Right lung (tissue), 5 donors: ENCODE measurements around the gene PDE4B. TPM values are rescaled to one million over a fixed set of nuclear protein-coding genes. Genes with fewer than 3 reads are reported as not detected.
A peak's percentile ranks its signal among the peaks of the same experiment; 100 is the strongest.

Experiments used
- DNase-seq, 2 donors: peaks; one replicate each; pipeline ENCODE4 v3.0.0-alpha.2; 2013
- polyA plus RNA-seq, 5 donors: library from polyadenylated mRNA; unstranded; fragments of 120-200 nt; gene quantifications; one replicate each; pipeline versions ENCODE4 v1.2.1 to v1.2.3, GENCODE V29; 2013; ENCODE audit warnings: inconsistent platforms in 1 of 5, low replicate concordance in 1 of 5; ENCODE audit not compliant: insufficient read length in 5 of 5, insufficient read depth in 1 of 5

Gene PDE4B
- polyA plus RNA-seq, 5 donors: 15.4 to 45.9 (median 20.2) TPM

DNA sequence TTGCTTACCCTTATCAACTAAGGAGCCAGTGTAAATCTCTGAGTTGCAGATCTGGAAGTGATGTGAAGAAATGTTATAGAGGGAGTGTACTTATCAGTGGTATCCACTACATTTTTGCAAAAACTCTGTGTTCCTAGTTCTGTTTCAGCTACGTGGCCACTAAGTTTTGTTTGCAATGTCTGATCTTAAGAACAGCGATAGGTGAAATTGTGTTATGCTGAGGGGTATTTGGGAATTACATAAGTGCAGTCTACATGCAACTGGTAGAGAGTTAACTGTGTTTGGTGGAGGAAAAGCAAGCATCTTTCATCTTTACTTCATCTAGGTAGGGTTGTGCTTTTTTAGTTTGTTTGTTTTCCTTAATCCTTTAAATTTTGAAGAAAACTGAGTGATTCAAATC lies 542.4 kb downstream of the PDE4B start:
- no peak for DNase-seq

DNA sequence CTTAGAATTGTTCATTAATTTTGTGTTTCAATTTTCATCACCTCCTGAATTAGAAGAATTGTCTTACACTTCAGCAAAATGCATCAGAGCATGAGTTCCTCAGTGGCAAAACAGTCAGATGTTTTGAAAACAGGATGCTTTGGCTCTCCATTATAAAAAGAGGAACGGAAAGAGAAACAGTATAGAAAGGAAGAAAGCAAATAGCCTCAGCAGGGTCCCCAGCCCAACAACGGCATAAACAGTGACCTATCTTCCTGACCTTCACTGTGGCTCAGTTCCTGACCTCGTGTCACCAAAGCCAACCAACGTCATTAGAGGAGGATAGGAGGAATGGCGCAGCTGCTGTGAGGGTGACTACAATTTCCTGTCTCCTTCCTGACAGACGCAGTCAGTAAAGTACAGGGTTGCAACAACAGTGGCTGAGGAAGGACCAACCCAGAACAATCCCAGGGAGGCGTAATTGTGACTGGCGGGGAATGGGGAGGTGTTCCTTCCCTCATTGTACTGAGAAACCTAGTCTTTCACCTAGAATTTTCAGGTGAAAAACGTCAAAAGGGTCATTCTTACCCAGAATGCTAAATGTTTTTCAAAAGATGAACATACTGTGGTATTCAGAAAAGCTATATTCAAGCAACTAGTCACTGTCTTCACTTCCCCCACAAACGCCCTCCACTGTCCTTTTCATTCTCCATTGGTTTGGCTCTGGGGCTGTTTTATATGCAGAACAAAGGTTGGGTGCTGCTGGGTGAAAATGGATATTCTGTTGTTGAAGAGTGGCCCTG lies 543.4 kb downstream of the PDE4B start:
- no peak for DNase-seq

DNA sequence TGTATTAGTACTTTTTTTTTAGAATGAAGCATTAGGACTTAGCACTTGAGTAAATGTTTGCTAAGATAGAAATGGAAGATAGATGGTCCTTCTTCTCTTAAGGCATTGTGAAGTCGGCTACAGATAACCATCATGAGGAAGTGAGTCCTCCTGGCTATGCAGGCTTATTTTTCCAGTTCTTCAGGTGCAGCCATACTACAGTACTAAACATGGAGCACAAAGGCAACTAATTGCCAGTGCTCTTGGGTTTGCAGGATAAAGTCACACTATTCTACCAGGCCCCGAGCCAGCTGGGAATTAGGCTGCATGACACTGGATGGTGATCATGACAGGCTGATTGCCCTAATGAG lies 543.9 kb downstream of the PDE4B start:
- DNase-seq: no peak

DNA sequence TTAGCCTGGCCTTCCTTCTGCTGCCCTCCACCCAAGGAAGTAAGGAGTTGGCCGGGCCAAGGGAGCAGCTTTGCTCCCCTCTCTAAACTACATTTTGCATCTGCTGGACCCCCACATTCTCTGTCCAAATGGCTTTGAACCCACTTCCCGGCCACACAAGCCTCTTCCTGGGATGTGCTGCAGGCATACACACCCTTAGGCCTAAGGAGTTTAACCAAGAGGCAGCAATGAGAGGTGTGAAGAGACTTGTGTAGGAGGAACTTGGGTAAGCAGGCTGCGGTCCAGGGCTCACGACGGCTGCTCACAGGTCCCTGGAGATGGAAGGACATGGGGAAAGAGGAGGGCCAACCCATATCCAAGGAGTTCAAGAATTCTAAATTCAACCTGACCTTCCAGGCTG lies 544.6 kb downstream of the PDE4B start:
- DNase-seq: no peak

DNA sequence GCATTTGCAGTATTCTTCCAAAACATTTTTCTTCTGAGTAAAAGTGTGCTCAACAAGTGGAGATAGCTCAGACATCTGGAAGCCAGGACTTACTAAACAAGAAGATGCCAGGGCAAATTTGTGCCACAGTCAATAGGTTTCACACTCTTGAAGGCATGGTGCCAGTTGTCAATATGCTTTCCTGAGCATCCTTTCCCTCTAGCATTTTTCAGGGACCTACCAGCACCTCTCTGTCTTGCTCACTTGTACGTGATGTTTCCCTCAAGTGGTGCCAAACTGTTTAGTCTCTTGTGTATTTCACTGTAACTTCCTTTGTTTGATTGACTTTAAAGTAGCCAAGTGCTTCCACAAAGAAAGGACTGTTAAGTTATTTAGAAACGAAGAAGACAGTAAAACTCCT lies 547.2 kb downstream of the PDE4B start:
- no peak for DNase-seq

DNA sequence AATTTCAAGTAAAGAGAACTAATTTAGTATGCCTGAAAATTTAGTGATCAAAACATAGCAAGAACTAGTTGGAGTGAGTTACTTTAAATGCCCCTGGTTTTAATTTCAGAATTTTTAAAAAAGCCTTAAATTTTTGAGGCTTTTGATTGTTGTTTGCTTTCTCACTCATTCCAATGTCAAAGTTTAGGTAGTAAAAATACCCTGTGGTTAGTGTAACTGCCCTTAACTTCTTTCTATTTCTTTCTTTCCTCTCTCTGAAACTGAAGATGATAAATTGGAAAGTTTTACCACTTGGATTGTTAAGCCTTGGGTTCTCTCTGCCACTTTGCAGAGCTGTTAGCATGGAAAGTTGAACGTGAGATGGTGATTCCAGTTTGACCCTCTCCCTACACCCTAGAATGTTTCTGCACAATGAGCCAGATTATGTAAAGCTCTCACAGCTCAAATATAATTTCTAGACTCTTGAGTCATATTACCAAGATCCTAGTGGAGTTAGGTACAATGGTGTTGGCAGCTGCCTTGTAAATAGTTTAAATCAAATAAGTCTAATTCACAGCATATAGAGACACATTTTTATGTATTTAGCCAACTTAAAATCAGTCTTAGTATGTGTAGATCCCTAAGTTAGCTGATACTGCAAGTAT lies 548.9 kb downstream of the PDE4B start:
- no peak for DNase-seq

DNA sequence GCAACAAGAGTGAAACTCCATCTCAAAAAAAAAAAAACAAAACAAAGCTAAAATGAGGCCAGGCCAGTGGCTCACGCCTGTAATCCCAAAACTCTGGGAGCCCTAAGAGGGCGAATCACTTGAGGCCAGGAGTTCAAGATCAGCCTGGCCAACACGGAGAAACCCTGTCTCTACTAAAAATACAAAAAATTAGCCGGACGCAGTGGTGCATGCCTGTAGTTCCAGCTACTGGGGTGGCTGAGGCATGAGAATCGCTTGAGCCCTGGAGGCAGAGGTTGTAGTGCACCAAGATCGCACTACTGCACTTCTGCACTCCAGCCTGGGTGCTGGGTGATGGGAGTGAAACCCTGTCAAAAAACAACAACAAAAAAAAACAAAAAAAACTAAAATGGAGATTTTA lies 550.0 kb downstream of the PDE4B start:
- DNase-seq: no peak

DNA sequence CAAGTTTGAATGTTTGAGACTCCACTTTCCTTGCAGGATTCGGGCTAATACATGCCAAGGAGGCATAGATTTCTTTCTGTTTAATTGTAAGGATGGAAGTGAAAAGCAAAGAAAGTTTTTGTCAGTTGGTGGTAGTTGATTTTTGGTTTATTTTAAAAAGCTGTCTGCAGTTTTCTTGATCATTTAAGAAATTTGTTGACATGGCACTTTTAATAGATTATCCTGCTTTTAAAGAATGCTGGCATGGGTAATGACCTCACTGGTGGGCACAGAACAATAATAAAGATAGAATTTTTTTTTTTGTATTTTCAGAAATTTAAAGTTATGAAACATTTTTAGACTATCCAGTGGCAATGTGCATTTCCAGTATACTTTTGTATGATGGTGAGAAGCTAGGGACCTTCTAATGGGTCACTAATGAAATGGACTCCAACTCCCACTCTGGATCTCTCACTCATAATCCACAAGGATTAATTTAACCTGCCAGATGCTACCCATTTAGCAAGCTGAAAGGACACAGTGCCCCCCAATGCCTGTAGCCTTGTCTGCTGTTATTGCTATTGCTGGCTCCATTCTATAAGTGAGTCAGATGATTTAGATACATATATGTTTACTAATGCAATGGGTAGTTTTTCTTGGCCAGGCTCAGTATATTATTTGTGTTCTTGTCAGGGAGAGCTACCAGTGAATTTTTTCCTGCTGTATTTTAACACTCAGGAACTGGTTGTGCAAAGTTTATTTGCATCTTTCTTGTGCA lies 551.1 kb downstream of the PDE4B start:
- DNase-seq: no peak

DNA sequence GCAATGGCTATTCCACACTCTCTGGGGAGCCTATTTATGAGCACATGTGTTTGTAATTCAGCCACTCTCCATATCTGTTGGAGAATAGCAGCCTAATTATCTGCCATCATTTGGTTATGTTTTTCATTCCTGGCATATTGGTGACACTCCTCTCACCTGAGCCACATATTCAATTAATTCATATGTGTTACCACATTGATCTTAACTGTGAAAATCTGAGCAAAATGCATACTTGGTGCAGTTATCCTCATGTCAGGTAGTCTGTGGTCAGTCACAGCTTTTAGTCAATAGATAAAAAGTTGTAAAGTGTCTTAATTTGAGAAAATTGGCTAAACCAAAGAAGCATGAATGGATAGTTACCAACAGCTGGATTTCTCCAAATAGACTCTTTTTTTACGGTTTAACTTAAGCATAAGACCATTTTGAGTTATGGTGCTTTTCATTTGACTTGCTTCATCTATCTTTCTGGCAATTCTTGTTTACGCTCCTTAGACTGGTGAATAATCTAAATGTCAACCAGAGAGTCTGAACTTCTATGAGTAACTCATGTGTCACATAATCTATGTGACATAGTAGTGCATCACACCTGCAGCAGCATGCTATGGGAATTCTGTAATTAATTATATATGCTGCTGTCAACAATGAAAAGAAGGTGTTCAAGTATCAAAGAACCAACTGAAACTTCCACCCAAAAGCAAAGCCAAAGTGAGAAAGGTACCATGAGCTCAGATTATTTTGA lies 553.5 kb downstream of the PDE4B start:
- DNase-seq: no peak

DNA sequence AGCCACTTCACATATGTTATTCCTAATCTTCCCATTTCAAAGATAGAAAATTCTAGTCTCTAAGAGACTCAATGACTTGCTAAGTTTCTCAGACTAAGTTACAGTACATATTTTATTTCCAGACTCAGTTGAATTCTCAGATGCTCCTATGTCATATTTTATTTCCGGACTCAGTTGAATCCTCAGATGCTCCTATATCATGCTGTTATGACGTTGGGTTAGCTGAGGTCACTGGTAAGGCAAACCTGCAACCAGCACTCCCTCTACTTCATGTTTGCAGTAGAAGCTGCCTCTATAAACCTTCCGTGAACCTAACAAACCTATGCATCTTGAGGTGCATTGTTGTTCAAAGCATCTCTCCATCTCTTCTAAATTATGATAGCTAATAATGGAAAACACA lies 554.2 kb downstream of the PDE4B start:
- DNase-seq: no peak

DNA sequence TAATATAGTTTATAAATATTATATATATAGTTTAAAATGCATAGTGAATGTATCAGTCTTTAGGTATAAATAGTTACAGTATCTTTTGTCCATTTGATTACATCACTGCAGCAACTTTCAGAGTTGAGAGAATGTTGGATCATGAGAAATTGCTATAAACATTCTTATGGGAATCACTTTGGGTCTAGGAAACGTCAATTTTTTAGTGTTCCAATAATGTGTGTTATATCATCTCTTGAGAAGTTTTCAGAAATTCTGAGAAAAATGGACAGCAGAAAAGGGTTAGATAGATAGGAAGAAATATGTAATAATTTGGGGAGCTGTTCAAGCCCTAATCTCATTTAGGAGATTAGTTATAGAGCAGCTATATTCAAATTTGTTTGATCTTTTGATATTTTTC lies 556.1 kb downstream of the PDE4B start:
- no peak for DNase-seq

DNA sequence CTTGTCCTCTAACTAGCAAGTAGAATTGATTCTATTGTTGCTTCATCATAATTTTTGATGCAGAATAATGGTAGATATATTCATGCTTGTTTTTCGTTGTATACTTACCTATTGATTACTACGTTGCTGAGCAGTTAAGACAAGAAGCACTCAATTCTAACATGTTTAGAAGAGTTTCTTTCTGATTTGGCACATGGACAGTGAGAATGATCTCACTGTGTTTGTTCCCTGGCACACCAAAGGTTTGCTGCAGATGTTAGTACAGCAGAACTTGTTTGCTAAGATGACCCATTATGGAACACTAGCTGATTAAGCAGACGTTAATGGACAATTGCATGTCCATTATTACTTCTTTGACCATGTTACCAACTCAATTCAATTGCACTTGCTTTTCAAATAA lies 556.5 kb downstream of the PDE4B start:
- DNase-seq: no peak

DNA sequence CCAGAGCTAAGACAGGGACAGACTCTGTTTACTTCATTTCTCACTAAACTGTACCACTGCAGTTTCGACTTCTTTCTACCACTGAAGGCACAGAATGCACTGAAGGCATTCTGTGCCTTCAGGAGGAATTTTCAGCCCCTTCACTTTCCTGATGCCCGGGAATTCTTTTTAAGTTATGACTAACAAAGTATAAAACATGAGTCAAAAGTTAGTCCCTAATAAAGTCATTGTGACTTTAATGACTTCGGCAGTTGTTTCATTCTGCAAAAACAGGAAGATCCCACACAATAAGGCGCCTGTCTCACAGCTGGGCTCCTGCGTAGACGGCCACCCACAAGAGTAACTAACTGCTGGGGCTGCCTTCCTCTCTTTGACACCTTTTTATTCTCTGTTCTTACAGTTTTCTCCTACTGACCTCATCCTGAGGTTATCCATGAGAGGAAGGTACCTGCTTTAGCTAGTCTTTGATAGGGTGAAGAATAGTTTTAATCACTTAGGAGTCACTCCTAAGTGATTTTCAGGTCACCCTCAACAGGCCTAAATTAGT lies 557.4 kb downstream of the PDE4B start:
- no peak for DNase-seq

DNA sequence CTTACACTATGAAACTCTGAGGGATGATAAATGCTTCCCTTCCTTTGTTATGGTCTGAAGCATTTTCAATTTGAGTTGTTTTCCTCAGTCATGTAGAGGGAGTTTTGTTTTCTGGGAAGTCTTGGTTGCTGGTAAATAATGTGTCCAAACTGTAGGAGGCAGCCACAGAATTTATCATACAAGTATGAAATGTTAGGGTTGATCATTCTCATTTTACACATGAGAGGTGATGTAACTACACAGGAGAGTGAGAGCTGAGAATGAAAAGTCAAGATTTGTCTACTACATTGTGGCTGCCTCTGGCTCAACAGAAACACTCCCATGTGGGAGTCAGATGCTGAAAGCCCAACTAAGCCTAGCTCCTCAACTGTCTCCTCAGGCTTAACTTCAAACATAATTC lies 558.8 kb downstream of the PDE4B start:
- no peak for DNase-seq

DNA sequence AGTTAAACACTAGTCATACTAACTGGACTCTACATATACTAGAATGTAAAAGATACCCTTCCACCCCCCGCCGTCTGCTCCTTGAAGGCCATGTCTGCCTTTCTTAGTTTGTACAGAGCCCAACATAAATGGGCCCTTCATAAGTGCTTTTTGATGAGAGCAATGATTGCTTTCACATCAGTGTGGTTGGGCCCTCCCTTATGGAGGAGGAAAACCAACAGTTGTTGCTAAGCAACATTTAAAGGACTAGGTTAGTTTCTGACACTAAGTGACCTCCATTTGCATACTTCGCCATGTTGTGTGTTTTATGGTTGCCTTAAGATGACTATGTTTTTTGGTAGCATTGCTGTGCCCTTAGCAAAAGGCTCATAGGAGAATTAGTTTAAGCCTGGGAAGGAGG lies 559.2 kb downstream of the PDE4B start:
- no peak for DNase-seq

DNA sequence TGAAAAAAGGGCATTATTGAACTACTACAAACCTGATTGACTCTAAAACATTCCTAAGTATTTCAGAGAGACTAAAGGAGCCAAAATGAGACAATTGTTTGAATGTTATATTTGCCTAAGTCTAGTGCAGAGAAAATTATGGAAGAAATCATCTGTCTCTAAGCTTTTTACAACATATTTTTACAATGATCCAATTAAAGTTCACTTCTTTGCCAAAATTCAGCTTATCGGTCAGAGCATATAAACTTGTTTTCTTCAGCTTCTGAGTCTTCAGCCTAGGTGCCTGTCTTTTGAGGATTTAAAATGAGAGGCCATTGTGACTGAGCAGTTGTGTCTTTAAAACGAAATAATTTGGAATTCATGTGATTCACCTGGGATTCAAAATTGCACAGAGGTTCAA lies 560.1 kb downstream of the PDE4B start:
- DNase-seq: no peak

DNA sequence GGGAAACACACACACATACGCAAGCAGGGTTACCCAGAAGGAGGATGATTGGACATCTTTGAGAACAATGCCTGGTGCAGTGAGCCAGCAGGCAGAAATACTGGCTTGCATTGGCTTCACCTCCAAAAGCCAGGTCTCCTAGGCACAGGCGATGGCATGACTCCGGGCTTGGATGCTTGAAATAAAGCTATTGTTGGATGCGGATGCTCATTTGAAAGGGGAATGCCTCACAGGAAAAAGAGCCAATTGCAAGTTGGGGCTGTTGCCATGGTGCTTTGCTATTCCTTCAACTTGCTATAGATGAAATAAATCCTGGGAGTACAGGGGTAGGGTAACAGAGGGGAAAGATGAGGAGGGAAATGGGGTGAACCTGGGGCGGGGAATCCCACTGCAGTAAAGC lies 560.6 kb downstream of the PDE4B start:
- no peak for DNase-seq

DNA sequence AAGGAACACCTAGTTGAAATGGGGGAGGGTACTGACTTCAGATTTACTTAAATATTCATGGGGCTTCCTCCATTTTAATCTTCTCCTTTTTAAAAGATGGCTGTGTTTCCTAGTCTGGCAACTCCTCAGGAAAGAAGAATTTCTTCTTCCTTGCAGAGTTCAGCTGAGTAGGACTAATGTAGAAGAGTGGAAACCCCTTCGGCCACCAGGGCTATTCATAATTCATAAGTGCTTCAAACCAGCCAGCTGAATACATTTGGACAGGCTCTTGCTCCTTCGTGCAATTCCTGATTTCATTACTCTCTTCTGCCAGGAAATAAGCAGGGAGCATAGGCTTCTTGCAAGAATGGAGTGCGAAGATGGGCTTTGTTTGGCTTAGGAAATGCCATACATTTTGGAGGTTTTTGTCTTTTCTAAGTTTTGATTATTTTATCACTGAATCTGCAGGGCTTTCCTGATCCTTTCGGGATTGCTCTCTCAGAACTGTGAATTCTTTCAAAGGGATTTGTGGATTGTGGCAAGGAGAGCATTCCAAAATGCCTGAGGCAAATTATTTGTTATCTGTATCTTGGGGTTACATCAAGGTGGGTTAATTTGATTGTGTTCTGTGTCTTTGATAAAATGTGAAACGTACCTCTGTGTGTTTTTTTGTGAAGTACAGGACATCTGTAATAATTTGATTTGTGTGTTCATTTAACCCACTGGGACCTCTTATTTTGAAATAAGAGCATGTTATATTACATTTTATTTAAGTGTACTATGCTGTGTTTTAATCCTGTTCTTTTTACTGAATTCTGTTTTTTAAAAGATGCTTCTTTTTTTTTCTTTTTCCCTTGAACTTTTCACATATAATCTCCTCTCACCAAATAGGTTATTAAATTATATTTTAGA lies 561.9 kb downstream of the PDE4B start:
- peak in 1 of 2 donors; percentile 43 for DNase-seq

DNA sequence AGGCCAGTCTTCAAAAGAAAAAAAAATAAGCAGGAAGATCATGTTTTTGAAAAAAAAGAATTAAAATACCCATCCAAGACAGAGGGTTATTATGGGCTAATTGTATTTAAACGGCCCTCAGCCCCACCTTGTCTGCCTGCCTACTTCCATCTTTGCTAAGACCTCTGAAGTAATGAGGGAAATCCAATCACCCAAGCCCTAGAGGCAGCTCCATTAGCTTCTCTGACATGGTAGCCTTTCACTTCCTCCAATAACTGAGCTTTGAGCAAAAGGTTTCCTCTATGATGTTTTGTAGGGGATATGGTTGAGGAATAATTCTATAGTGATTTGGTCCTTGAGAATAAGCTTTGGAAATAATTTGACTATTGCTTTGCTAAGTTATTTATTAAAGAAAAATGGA lies 563.1 kb downstream of the PDE4B start:
- DNase-seq: no peak

DNA sequence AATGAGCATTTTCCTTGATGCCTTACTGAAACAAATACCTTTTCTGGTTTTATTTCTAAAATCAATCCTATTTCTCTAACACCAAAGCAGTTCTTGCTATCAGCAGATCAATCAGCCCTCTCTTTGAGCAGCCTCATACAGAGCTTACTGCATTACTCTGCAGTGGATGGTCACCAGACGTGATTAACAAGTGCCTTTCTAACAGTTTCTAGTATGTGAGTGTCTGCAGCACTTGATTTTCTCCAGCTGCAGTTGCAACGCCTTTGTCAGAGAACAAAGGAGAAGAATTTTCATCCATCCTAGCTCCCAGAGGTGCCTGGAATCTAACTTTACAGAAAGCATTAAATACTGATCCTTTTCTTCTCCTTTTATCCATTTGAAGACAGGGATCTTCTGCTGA lies 563.9 kb downstream of the PDE4B start:
- DNase-seq: no peak

DNA sequence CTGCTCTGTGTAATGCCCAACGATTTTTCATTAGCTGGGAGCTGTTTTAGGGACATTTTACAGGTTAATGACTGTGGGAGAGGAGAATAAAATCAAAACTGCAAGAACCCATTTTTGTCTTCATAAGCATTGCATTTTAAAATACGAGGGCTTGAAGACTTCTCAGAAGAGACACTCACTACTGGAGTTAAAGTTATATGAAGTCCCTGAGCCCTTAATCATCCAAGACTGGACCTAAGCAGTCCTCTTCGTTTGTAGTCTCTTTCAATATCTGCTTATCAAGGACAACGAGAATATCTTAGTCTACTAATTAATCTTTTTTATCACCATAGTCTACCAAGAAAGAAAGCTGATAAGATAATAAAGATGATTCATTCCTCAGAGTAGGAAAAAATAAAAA lies 564.3 kb downstream of the PDE4B start:
- no peak for DNase-seq
